HL-60 (cell line): ENCODE data around the gene AREG.

Source experiments
- CTCF ChIP-seq: IDR thresholded peaks from one replicate; pipeline ENCODE4 v1.5.1; 2011; ENCODE audit warnings: low read length, control low read depth, inconsistent platforms; ENCODE audit not compliant: insufficient read depth
- GABPA ChIP-seq: IDR thresholded peaks from 2 replicates; pipeline ENCODE4 v1.6.1; 2012; ENCODE audit warnings: low read depth
- SPI1 ChIP-seq: IDR thresholded peaks from 2 replicates; pipeline ENCODE4 v1.6.1; 2012; ENCODE audit warnings: low read depth, mild to moderate bottlenecking, borderline replicate concordance
- TF ChIP-seq, protein P1 (sequence below): IDR thresholded peaks from 2 replicates; pipeline ENCODE4 v1.6.1; 2012; ENCODE audit warnings: low read depth; ENCODE audit not compliant: insufficient replicate concordance

DNA sequence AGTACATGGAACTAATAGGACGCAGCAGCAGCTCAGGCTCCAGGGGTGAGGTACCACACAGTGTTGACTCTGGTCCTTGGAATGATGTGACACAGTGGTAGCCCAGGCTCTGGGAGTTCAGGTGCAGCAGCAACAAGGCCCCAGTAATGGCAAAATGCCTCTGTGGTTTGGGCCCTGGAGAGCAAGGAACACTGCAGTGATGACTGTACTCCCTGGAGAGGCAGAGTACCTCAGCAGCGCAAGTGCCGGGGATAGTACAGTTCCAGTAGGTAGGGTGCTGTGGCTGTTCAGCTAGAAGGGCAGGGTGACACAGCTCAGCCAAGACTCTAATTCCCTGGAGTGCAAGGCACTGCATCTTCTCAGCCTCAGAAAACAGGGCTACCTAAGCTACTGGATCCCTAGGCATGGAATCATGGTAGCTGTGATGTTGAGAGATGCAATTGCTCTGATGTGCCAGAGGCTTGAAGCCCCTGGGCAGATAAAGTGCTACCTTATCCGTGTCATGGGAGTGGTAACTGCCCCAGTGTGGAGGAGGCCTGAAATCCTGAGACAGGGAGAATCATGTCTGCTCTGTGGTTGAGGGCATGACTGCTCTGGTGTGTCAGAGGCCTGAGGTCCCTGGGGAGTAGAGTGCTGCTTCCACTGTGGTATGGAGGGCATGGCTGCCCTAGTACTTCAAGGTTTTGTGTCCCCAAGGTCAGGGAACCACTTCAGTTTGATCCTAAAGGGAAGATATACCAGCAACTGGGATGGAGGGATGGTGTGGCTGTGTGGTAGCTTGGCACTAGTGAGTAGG, 55.2 kb downstream of the AREG start:
- TF ChIP-seq, protein P1, sequence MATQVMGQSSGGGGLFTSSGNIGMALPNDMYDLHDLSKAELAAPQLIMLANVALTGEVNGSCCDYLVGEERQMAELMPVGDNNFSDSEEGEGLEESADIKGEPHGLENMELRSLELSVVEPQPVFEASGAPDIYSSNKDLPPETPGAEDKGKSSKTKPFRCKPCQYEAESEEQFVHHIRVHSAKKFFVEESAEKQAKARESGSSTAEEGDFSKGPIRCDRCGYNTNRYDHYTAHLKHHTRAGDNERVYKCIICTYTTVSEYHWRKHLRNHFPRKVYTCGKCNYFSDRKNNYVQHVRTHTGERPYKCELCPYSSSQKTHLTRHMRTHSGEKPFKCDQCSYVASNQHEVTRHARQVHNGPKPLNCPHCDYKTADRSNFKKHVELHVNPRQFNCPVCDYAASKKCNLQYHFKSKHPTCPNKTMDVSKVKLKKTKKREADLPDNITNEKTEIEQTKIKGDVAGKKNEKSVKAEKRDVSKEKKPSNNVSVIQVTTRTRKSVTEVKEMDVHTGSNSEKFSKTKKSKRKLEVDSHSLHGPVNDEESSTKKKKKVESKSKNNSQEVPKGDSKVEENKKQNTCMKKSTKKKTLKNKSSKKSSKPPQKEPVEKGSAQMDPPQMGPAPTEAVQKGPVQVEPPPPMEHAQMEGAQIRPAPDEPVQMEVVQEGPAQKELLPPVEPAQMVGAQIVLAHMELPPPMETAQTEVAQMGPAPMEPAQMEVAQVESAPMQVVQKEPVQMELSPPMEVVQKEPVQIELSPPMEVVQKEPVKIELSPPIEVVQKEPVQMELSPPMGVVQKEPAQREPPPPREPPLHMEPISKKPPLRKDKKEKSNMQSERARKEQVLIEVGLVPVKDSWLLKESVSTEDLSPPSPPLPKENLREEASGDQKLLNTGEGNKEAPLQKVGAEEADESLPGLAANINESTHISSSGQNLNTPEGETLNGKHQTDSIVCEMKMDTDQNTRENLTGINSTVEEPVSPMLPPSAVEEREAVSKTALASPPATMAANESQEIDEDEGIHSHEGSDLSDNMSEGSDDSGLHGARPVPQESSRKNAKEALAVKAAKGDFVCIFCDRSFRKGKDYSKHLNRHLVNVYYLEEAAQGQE, result no peak
- TF ChIP-seq CTCF (no peak), GABPA (no peak), SPI1 (no peak)
